OCI-M2 (cell line): ENCODE measurements around the gene GH2.

Experiments used
- DNase-seq: peaks from one replicate; lab custom pipeline; 2025; ENCODE audit not compliant: unreplicated experiment; lab: John Stamatoyannopoulos, UW

GH2 gene

GRCh38 chr17:63842540-63843386, 39.0 kb downstream of the GH2 start, which contains the start of gene SMARCD2:
SMARCD2 (minus strand) TSS chr17:63842685; CDS start chr17:63842674, 11 bp downstream.
- DNase-seq: peak; percentile 89

- no peak for DNase-seq
Measured at GRCh38 chr17:63842173-63842539, 39.6 kb downstream of the GH2 start.

GRCh38 chr17:63841350-63842172, 40.2 kb downstream of the GH2 start:
- no peak for DNase-seq

GRCh38 chr17:63840591-63841349, 41.0 kb downstream of the GH2 start:
- DNase-seq: no peak

GRCh38 chr17:63838631-63839171, 43.0 kb downstream of the GH2 start:
- no peak for DNase-seq

GRCh38 chr17:63837962-63838600, 43.7 kb downstream of the GH2 start:
- no peak for DNase-seq

- no peak for DNase-seq
Measured at GRCh38 chr17:63837480-63837879, 44.3 kb downstream of the GH2 start.

GRCh38 chr17:63836811-63837210, 44.9 kb downstream of the GH2 start:
- no peak for DNase-seq

- no peak for DNase-seq
Measured at GRCh38 chr17:63835167-63835720, 46.5 kb downstream of the GH2 start.

- peak; percentile 50 for DNase-seq
Measured at GRCh38 chr17:63834431-63835166, 47.1 kb downstream of the GH2 start.

- DNase-seq: no peak
Measured at GRCh38 chr17:63833741-63834373, 47.9 kb downstream of the GH2 start.

- DNase-seq: no peak
Measured at GRCh38 chr17:63833026-63833740, 48.6 kb downstream of the GH2 start.

GRCh38 chr17:63832455-63832854, 49.3 kb downstream of the GH2 start:
- no peak for DNase-seq

- DNase-seq: no peak
Measured at GRCh38 chr17:63832014-63832413, 49.7 kb downstream of the GH2 start.

- DNase-seq: no peak
Measured at GRCh38 chr17:63831505-63831904, 50.2 kb downstream of the GH2 start.

GRCh38 chr17:63830904-63831491, 50.7 kb downstream of the GH2 start:
- DNase-seq: no peak

GRCh38 chr17:63830278-63830677, 51.5 kb downstream of the GH2 start:
- DNase-seq: no peak
